ENCODE measurements around the gene RASA2.
A peak's percentile ranks its signal among the peaks of the same experiment; 100 is the strongest.
"Not testable (repeated sequence)": the region's sequence is repeated elsewhere in the genome, so short reads cannot be mapped to it uniquely, and the experiment has no call there.

The RASA2 gene

GRCh38 chr3:141594357-141594756 lies 107.5 kb downstream of the RASA2 start:
- no peak for DNase-seq

- no peak for DNase-seq
Observed at GRCh38 chr3:141597931-141598330, 111.1 kb downstream of the RASA2 start.

GRCh38 chr3:141600331-141600730 lies 113.5 kb downstream of the RASA2 start:
- DNase-seq, result no peak

- no peak for DNase-seq
Observed at GRCh38 chr3:141602706-141603105, 115.9 kb downstream of the RASA2 start.

GRCh38 chr3:141603473-141604035 lies 116.7 kb downstream of the RASA2 start:
- no peak for DNase-seq

GRCh38 chr3:141605883-141606282 lies 119.1 kb downstream of the RASA2 start:
- DNase-seq, result no peak

GRCh38 chr3:141608438-141608837 lies 121.6 kb downstream of the RASA2 start:
- DNase-seq, result no peak

GRCh38 chr3:141610939-141611338 lies 124.1 kb downstream of the RASA2 start:
- DNase-seq, result no peak

GRCh38 chr3:141618103-141618910 lies 131.5 kb downstream of the RASA2 start:
- no peak for DNase-seq

- no peak for DNase-seq
Observed at GRCh38 chr3:141618938-141619337, 132.1 kb downstream of the RASA2 start.

- no peak for DNase-seq
Observed at GRCh38 chr3:141619450-141619849, 132.6 kb downstream of the RASA2 start.

GRCh38 chr3:141623691-141624090 lies 136.9 kb downstream of the RASA2 start:
- no peak for DNase-seq

- DNase-seq, result no peak
Observed at GRCh38 chr3:141625506-141625905, 138.7 kb downstream of the RASA2 start.

GRCh38 chr3:141628334-141628733 lies 141.5 kb downstream of the RASA2 start:
- not testable (repeated sequence) for DNase-seq

- DNase-seq, result not testable (repeated sequence)
Observed at GRCh38 chr3:141628868-141629441, 142.1 kb downstream of the RASA2 start.

- DNase-seq, result no peak
Observed at GRCh38 chr3:141629976-141630375, 143.1 kb downstream of the RASA2 start.

- no peak for DNase-seq
Observed at GRCh38 chr3:141632779-141633374, 146.1 kb downstream of the RASA2 start.

GRCh38 chr3:141642215-141642614 lies 155.4 kb downstream of the RASA2 start:
- DNase-seq, result no peak

GRCh38 chr3:141643391-141643790 lies 156.6 kb downstream of the RASA2 start:
- no peak for DNase-seq

- DNase-seq, result no peak
Observed at GRCh38 chr3:141643796-141644195, 157.0 kb downstream of the RASA2 start.

GRCh38 chr3:141644931-141645330 lies 158.1 kb downstream of the RASA2 start:
- peak; percentile 73 for DNase-seq

GRCh38 chr3:141646760-141647561 lies 160.1 kb downstream of the RASA2 start:
- DNase-seq, result no peak

- no peak for DNase-seq
Observed at GRCh38 chr3:141647562-141647915, 160.7 kb downstream of the RASA2 start.
